ENCODE measurements around the gene PGP.

PGP gene

GRCh38 chr16:2237102-2237482, 22.5 kb upstream of the PGP start:
- DNase-seq: no peak

- no peak for DNase-seq
Measured at GRCh38 chr16:2236337-2237101, 21.9 kb upstream of the PGP start, which contains the start of gene DNASE1L2. Gene DNASE1L2 (plus strand): TSS chr16:2236444. CDS start chr16:2236817, 373 bp downstream.

GRCh38 chr16:2235695-2236336, 21.2 kb upstream of the PGP start:
- no peak for DNase-seq

- no peak for DNase-seq
Measured at GRCh38 chr16:2235234-2235651, 20.6 kb upstream of the PGP start.

GRCh38 chr16:2234813-2235170, 20.2 kb upstream of the PGP start:
- DNase-seq: no peak

GRCh38 chr16:2233872-2234812, 19.5 kb upstream of the PGP start:
- peak; percentile 68 for DNase-seq

- DNase-seq: no peak
Measured at GRCh38 chr16:2233046-2233775, 18.6 kb upstream of the PGP start.

- DNase-seq: no peak
Measured at GRCh38 chr16:2232094-2232990, 17.7 kb upstream of the PGP start.

- DNase-seq: peak; percentile 83
Measured at GRCh38 chr16:2231016-2231931, 16.6 kb upstream of the PGP start.

- DNase-seq: no peak
Measured at GRCh38 chr16:2230376-2230775, 15.7 kb upstream of the PGP start.

GRCh38 chr16:2229632-2230250, 15.1 kb upstream of the PGP start:
- no peak for DNase-seq

- no peak for DNase-seq
Measured at GRCh38 chr16:2229091-2229490, 14.5 kb upstream of the PGP start.

- no peak for DNase-seq
Measured at GRCh38 chr16:2228161-2228824, 13.7 kb upstream of the PGP start.

GRCh38 chr16:2226918-2227317, 12.3 kb upstream of the PGP start:
- no peak for DNase-seq

GRCh38 chr16:2226245-2226793, 11.7 kb upstream of the PGP start:
- no peak for DNase-seq

GRCh38 chr16:2223942-2224486, 9.4 kb upstream of the PGP start:
- no peak for DNase-seq

GRCh38 chr16:2223221-2223941, 8.7 kb upstream of the PGP start, which contains the start of gene E4F1:
Gene E4F1 (plus strand): TSS chr16:2223591. CDS start chr16:2223614, 23 bp downstream.
- peak; percentile 100 for DNase-seq

- no peak for DNase-seq
Measured at GRCh38 chr16:2216330-2216729, 1.7 kb upstream of the PGP start.

Data from NCI-H187 treated with DMSO at 0.1 percent for 48 hours (cell line).